ENCODE results near the gene CCNB1IP1.

CCNB1IP1 gene

GRCh38 chr14:20331053-20331613 is 1.9 kb downstream of the CCNB1IP1 start:
- H3F3A ChIP-seq (ENCODE audit: insufficient read depth, low read length) = peaks cover 12% of the 10 kb centered on the region; the same call in 1 of the 2 replicates
- H3K4me1 ChIP-seq (ENCODE audit: low read length) = peaks cover 8% of the 10 kb centered on the region; the same call in 1 of the 2 replicates
- H3K27ac ChIP-seq (ENCODE audit: low read length) = no peak overlapping the region
- no peak overlapping the region for H3K9ac ChIP-seq (ENCODE audit: low read length)
- H3K4me3 ChIP-seq (ENCODE audit: low read length) = no peak overlapping the region
- TF ChIP-seq EZH2 (optimal IDR thresholded peaks at IDR 0.05; ENCODE audit: low read depth, low read length) = no peak
- no peak for TF ChIP-seq EZH2phosphoT487 (IDR thresholded peaks at IDR 0.05; ENCODE audit: low read length)
- TF ChIP-seq, protein P1, sequence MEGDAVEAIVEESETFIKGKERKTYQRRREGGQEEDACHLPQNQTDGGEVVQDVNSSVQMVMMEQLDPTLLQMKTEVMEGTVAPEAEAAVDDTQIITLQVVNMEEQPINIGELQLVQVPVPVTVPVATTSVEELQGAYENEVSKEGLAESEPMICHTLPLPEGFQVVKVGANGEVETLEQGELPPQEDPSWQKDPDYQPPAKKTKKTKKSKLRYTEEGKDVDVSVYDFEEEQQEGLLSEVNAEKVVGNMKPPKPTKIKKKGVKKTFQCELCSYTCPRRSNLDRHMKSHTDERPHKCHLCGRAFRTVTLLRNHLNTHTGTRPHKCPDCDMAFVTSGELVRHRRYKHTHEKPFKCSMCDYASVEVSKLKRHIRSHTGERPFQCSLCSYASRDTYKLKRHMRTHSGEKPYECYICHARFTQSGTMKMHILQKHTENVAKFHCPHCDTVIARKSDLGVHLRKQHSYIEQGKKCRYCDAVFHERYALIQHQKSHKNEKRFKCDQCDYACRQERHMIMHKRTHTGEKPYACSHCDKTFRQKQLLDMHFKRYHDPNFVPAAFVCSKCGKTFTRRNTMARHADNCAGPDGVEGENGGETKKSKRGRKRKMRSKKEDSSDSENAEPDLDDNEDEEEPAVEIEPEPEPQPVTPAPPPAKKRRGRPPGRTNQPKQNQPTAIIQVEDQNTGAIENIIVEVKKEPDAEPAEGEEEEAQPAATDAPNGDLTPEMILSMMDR (IDR thresholded peaks at IDR 0.05; ENCODE audit: low read length) = no peak
- H3K27me3 ChIP-seq (replicated peaks; ENCODE audit: insufficient read depth, low read length) = no peaks in the 10 kb centered on the region
- no peaks in the 10 kb centered on the region for H3K9me2 ChIP-seq (replicated peaks; ENCODE audit: insufficient read depth, low read length)
- H4K20me1 ChIP-seq (ENCODE audit: insufficient read depth, low read length) = no peaks in the 10 kb centered on the region
- no peaks in the 10 kb centered on the region for H3K9me3 ChIP-seq (replicated peaks; ENCODE audit: insufficient read depth, low read length)
- DNase-seq = no peak
- H2AFZ ChIP-seq (ENCODE audit: low read length) = no peak overlapping the region
- peaks cover 49% of the 10 kb centered on the region for H3K79me2 ChIP-seq (ENCODE audit: low read length)
- H3K4me2 ChIP-seq (ENCODE audit: low read depth, low read length) = no peak overlapping the region
- no peaks in the 10 kb centered on the region for H3K36me3 ChIP-seq (replicated peaks; ENCODE audit: insufficient read depth, low read length)

DNA sequence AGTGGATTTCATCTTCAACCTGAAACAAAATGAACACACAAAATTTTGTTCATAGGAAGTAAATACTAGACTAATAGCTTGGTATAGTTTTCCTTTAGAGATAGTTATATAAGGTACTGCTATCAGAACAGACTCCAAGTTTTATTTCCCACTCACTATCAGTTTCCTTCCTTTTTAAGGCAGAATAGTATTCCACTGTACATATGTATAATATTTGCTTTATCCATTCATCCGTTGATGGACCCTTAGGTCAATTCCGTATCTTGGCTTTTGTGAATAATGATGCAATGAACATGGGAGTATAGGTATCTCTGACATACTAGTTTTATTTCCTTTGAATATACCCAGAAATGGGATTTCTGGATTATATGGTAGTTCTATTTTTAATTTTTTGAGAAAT is 3.7 kb downstream of the CCNB1IP1 start:
- Histone ChIP-seq H3K9ac (ENCODE audit: low read length) (no peak overlapping the region), H4K20me1 (ENCODE audit: insufficient read depth, low read length) (no peaks in the 10 kb centered on the region), H3K79me2 (ENCODE audit: low read length) (peaks cover 51% of the 10 kb centered on the region), H3K4me1 (ENCODE audit: low read length) (peaks cover 8% of the 10 kb centered on the region; the same call in 1 of the 2 replicates), H3K27ac (ENCODE audit: low read length) (no peak overlapping the region), H3K27me3 (replicated peaks; ENCODE audit: insufficient read depth, low read length) (no peaks in the 10 kb centered on the region), H3K9me3 (replicated peaks; ENCODE audit: insufficient read depth, low read length) (no peaks in the 10 kb centered on the region), H3F3A (ENCODE audit: insufficient read depth, low read length) (peaks cover 12% of the 10 kb centered on the region; the same call in 1 of the 2 replicates), H3K36me3 (replicated peaks; ENCODE audit: insufficient read depth, low read length) (no peaks in the 10 kb centered on the region; the same call in 1 of the 2 replicates), H2AFZ (ENCODE audit: low read length) (no peak overlapping the region), H3K4me3 (ENCODE audit: low read length) (no peak overlapping the region), H3K4me2 (ENCODE audit: low read depth, low read length) (no peak overlapping the region), H3K9me2 (replicated peaks; ENCODE audit: insufficient read depth, low read length) (no peaks in the 10 kb centered on the region)
- DNase-seq = no peak
- TF ChIP-seq, protein P1 (IDR thresholded peaks at IDR 0.05; ENCODE audit: low read length) = no peak
- TF ChIP-seq EZH2phosphoT487 (IDR thresholded peaks at IDR 0.05; ENCODE audit: low read length) = no peak
- TF ChIP-seq EZH2 (optimal IDR thresholded peaks at IDR 0.05; ENCODE audit: low read depth, low read length) = no peak

DNA sequence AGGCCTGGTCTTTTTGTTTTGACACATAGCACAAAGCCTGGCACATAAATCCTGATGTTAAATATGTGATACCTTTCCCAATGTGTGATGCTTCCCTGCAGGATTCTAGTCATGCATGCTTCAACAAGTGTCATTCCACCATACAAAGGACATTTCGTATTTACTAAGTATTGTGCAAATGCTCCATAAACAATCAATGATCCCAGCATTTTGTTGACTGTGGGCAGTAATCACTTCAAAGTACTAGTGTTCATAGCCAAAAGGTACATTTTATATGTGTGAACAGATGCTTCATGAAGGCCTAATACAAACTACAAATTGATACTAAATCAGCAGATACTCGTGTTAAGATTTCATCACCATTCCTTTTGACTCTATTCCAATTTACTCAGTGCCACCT is 4.4 kb downstream of the CCNB1IP1 start:
- Histone ChIP-seq H3K4me3 (ENCODE audit: low read length) (no peak overlapping the region), H3K27me3 (replicated peaks; ENCODE audit: insufficient read depth, low read length) (no peaks in the 10 kb centered on the region), H2AFZ (ENCODE audit: low read length) (no peak overlapping the region), H3K9ac (ENCODE audit: low read length) (no peak overlapping the region), H3K9me2 (replicated peaks; ENCODE audit: insufficient read depth, low read length) (no peaks in the 10 kb centered on the region), H3K79me2 (ENCODE audit: low read length) (peaks cover 51% of the 10 kb centered on the region), H3K4me2 (ENCODE audit: low read depth, low read length) (no peak overlapping the region), H3K36me3 (replicated peaks; ENCODE audit: insufficient read depth, low read length) (no peaks in the 10 kb centered on the region; the same call in 1 of the 2 replicates), H3K27ac (ENCODE audit: low read length) (no peak overlapping the region), H3K9me3 (replicated peaks; ENCODE audit: insufficient read depth, low read length) (no peaks in the 10 kb centered on the region), H3K4me1 (ENCODE audit: low read length) (peaks cover 8% of the 10 kb centered on the region; the same call in 1 of the 2 replicates), H3F3A (ENCODE audit: insufficient read depth, low read length) (peaks cover 12% of the 10 kb centered on the region; the same call in 1 of the 2 replicates), H4K20me1 (ENCODE audit: insufficient read depth, low read length) (no peaks in the 10 kb centered on the region)
- no peak for DNase-seq
- TF ChIP-seq EZH2phosphoT487 (IDR thresholded peaks at IDR 0.05; ENCODE audit: low read length) (no peak), EZH2 (optimal IDR thresholded peaks at IDR 0.05; ENCODE audit: low read depth, low read length) (no peak)
- TF ChIP-seq, protein P1 (IDR thresholded peaks at IDR 0.05; ENCODE audit: low read length) = no peak
